Smooth muscle cell of the brain vasculature (primary cell): ENCODE data around the gene OR1J1.
A peak's percentile ranks its signal among the peaks of the same experiment; 100 is the strongest.

Experiments used
- DNase-seq: peaks from one replicate; pipeline ENCODE4 v3.0.0-alpha.2; 2012; ENCODE audit warnings: low read depth, low spot score

OR1J1 gene

GRCh38 chr9:122477826-122478225, at the start of gene OR1J1:
OR1J1 (minus strand) TSS chr9:122477926; CDS start chr9:122477926, 0 bp downstream.
- DNase-seq: no peak

DNA sequence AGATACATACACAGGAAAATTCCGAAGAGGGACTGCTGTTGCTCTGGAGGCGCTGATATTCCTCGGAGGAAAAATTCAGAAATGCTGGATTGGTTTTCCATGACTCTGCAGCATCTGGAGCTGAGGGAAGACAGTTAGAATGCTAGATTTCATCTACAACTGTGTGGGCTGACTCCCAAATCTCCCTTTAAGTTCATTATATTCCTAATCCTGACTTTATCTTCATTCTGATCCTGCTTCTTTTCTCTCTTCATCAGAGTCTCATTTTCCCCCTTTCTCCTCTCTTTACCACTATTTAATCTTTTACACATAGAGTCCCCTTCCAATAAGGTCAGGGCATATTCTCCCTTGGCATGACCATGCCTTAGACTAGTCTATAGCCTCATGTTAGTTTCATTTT, 49.5 kb upstream of the OR1J1 start, which contains the start of gene OR1N1:
OR1N1 (minus strand) TSS at position 101 of the 400 bp plus-strand sequence; CDS start at position 101, 0 bp downstream.
- DNase-seq: no peak

- DNase-seq: no peak
Measured at GRCh38 chr9:122526602-122527001, 48.9 kb upstream of the OR1J1 start.

DNA sequence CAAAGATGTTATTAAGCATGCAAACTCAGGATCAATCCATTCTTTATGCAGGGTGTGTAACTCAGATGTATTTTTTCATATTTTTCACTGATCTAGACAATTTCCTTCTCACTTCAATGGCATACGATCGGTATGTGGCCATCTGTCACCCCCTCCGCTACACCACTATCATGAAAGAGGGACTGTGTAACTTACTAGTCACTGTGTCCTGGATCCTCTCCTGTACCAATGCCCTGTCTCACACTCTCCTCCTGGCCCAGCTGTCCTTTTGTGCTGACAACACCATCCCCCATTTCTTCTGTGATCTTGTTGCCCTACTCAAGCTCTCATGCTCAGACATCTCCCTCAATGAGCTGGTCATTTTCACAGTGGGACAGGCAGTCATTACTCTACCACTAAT, 41.6 kb upstream of the OR1J1 start:
- no peak for DNase-seq

DNA sequence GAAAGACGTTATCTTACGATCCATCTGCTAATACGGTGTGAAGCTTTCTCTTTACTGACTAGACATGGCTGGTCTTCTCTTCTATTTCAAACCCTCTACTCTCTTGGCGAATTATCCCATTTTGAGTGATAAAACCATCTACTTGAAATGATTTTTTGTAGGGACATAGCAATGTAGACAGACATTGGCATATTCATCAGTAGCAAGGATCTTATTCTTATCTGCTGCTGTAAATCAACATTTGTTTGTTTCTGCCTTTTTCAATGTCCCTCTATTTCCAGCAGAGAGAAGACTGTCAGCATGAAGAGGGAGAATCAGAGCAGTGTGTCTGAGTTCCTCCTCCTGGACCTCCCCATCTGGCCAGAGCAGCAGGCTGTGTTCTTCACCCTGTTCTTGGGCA, 41.1 kb upstream of the OR1J1 start, which contains the start of gene OR1J4:
OR1J4 (plus strand) TSS at position 301 of the 400 bp plus-strand sequence; CDS start at position 301, 0 bp downstream.
- no peak for DNase-seq

GRCh38 chr9:122518226-122518625, 40.5 kb upstream of the OR1J1 start:
- DNase-seq: no peak

DNA sequence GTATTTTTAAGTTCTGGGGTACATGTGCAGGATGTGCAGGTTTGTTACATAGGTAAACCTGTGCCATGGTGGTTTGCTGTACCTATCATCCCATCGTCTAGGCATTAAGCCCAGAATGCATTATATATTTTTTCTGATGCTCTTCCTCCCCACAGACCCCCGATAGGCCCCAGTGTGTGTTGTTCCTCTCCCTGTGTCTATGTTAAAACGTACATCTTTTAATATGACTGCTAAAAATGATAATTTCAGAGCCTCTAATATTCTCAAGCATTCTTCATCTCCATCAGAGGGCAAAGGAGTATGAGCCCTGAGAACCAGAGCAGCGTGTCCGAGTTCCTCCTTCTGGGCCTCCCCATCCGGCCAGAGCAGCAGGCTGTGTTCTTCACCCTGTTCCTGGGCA, 32.8 kb upstream of the OR1J1 start, which contains the start of gene OR1J2:
OR1J2 (plus strand) TSS at position 301 of the 400 bp plus-strand sequence; CDS start at position 301, 0 bp downstream.
- DNase-seq: no peak

GRCh38 chr9:122506964-122507363, 29.2 kb upstream of the OR1J1 start:
- no peak for DNase-seq

GRCh38 chr9:122498883-122499288, 21.2 kb upstream of the OR1J1 start:
- DNase-seq: peak; percentile 3

DNA sequence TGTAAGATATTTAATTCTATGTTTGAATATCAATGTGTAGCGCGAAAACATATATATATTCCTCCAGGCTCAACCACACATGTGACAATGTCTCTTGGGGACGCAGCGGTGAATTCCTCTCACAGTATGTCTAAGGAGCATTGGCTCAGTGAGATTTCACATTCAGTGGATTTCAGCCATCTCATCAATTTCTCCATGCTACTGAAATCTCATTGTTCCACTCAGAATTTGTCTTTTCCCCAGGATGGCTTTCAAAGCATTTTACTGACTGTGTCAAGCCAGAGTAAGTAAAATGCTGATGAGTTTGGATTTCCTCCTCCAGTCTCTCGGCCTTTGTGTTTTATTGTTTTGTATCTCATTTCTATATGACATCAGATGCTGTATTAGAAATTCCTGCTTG, 1.3 kb upstream of the OR1J1 start:
- DNase-seq: no peak

- no peak for DNase-seq
Measured at GRCh38 chr9:122477346-122477745, 380 bp downstream of the OR1J1 start.

GRCh38 chr9:122475717-122476116, 2.0 kb downstream of the OR1J1 start:
- DNase-seq: no peak

DNA sequence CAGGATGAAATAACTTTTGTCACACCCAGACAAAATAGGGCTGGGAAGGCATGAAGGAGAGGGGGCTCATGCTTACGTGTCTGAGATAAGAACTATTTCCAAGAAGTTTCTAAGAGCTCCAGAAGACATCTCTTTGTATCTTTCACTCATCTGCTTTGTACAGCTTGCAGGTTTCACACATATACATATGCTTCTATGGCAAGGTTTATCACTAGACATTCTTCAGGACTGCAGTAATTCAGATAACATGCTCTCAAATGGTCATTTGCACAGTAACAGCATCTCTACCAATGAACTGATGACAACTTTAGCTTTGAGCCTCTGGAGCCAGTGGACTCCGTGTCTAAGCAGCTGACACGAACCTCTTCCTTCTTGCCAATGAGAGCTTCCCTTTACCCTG, 3.2 kb downstream of the OR1J1 start:
- no peak for DNase-seq

DNA sequence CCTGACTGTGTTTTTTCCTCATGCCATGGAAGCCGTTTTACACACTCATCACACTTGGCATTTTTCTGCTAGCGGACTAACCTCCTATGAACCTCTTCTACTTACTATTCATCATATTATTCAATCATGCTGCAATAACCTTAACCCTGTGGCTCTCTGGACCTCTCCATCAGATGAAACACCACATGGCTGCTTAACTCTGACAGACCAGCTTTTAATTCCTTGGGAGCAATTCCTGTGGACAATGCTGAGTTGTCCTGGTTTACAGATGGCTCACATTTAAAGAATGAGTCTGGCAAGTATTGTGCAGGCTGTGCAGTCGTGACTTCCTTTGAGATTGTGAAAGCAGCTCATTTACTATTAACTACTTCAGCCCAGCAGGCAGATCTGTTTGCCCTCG, 9.0 kb downstream of the OR1J1 start:
- DNase-seq: no peak

DNA sequence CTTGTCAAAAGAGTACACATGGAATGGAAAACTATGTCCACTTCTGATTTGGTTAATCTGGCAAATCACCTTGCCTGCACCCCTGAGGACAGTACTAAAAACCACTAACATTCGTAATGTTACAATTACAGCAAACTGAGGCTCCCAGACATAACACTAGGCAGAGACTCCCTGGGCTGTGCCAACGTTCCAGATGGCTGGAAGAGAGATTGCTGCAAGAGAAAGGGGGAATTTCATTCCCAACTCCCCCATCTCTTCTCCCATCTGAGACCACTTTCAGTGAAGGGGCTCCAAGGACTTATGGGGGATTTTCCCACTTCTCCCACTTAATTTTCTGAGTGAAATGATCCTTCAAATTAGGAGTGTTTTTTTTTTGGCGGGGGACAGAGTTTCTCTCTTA, 11.3 kb downstream of the OR1J1 start:
- DNase-seq: no peak

DNA sequence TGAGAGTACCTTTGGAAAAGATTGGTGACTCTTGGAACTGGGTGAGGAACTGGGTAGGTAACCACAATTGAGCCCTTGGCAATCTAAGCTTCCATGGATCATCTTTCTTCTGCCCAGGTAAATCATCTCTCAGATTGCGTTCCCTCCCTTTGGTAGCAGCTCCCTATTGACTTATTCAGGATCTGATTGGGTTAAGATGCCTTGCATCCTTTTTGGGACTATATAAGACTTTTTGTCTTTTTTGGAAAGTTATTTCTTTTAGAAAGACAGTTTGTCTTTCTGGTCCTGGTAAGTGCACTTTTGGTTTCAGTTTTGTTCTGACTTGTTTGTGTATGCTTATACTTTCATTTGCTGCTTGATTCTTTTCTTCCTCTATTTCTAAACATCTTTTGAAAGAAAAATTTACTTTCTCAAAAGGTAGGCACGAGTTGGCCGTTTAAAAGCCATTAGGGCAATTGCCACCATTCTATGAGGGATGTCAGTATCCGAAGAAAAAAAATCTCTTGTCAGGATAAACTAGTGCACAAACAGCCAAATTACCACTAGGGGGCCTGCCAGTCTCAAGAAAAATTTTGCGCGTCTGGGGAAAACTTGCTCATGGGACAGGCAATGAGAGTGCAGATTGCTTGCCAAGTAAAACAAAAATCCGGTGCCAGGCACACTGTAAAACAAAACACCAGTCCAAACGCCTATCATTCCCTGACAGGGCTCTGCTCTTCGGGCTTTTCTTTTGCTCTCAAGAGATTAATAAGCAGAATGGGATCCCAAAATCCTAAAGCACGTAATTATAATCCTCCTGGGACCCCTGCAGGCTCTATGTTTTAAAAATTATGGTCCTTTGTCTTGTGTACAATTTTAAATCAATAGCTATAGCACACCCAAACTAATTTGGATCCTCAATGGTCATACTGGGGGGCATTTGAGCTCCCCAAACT, 12.8 kb downstream of the OR1J1 start:
- peak; percentile 76 for DNase-seq

GRCh38 chr9:122463828-122464632, 13.7 kb downstream of the OR1J1 start:
- DNase-seq: no peak

- no peak for DNase-seq
Measured at GRCh38 chr9:122457787-122458186, 19.9 kb downstream of the OR1J1 start.

GRCh38 chr9:122456123-122456522, 21.6 kb downstream of the OR1J1 start:
- no peak for DNase-seq

DNA sequence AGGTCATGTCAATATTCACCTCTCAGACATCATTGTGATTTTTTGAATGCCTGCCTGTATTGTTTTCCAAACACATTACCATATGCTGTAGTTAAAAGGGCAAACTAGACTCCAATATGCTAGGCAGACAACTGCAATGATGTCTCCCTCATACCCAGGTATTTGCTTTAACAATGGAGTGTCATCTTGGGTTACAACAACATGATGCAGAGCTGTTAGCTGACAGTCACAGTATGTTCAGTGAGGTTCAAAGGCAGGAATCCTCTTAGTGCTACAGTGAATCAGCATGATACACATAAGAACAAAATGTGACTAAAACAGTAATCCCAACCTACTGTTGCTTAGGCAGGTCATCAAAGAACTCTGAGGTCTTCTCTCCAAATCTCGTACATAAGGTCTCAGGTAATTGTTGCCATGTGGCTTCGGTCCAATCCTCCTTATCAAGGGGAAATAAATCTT, 24.0 kb downstream of the OR1J1 start:
- no peak for DNase-seq

DNA sequence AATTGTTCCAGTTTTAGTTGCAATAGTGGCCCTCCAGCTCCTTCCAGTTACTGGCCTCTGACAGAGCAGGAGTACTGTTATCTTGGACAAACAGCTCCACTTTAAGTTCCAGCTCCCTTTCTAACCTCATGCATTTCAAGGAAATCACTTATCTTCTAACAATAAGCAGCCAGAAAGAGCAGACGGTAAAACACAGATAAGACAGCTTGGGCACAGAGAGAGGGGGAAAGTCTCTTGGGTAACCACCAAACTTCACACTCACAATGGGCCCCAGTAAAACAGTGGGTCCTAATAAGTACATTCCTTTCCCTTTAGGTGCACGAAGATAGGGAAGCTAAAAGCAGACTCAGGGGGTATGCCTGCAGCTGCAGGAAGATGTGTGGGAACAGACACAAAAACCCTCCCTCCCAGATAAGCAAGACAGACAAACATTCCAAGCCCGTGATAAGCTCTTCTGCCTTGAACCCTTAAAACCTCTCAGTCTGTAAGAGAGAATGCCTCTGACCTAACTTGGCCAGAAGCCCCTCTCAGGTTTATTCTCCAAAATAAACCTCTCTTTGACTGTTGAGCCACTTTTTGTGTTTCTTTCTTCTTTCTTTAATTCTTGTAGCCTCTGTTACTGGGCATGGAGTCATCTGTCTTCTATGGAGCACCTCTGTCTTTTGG, 30.8 kb downstream of the OR1J1 start:
- DNase-seq: no peak
